KOPT-K1 (cell line): ENCODE results near the gene TTC28.

Source experiments
- H3K27ac ChIP-seq: fragments of 200-600 bp; sonication (generic); 2 replicates; pipeline ENCODE4 v1.5.1; 2016; ENCODE audit warnings: antibody characterized with exemption, mild to moderate bottlenecking, low read depth, low read length; ENCODE audit not compliant: poor library complexity, severe bottlenecking
- H3K36me3 ChIP-seq: fragments of 200-600 bp; sonication (generic); 2 replicates; pipeline ENCODE4 v1.5.1; 2017; ENCODE audit warnings: antibody characterized with exemption, mild to moderate bottlenecking, low read length, moderate library complexity; ENCODE audit not compliant: insufficient read depth
- H3K9me3 ChIP-seq: fragments of 200-600 bp; sonication (generic); 2 replicates; pipeline ENCODE4 v1.5.1; 2017; ENCODE audit warnings: antibody characterized with exemption, low read length, mild to moderate bottlenecking; ENCODE audit not compliant: insufficient read depth, poor library complexity, severe bottlenecking

The TTC28 gene

DNA sequence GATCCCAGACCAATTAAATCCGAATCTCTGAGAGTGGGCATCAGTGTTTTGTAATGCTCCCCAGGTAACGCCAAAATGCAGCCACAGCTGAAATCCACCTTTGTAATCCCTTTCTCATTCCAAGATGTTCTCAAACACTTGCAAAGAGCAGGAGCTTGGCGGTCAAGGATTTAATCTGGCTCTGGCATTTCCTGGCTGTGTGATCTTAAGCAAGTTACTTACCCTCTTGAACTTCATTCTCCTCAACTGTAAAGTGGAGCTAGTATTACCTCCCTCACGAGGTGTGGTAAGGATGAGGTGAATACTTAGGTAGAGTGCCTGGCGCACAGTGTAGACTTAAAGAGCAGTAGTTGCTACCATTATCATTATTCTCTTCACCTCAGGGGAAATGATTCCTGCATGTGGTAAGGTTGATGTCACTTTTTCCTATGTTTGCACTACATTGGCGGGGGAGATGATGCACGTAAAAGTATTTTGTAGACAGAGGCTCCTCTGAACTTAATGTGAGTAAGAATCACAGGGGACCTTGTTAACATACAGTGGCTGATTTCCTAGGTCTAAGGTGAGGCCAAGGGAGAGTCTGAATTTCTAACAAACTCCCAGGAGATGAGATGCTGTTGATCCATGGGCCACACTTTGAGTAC, 550.2 kb downstream of the TTC28 start:
- Histone ChIP-seq H3K36me3 (no peaks in the 10 kb centered on the region), H3K9me3 (no peaks in the 10 kb centered on the region), H3K27ac (no peak overlapping the region)

DNA sequence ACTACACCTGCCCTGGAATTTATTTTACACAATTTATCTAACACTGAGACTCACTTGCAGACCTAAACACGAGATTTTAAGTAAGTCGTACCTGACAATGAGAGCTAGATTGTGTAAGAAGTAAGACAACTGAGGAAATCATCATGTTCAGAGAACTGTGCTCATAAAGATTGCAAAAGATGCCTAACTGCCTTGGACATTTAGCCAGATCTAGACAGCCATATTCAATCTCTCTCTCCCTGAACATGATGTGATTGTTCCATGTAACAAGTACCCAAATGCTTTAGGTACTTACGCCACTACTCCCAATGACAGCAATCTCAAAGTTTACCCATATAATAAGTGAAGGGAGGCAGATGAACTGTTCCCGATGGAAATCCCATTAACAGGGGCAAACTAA, 550.8 kb downstream of the TTC28 start:
- no peak overlapping the region for H3K27ac ChIP-seq

DNA sequence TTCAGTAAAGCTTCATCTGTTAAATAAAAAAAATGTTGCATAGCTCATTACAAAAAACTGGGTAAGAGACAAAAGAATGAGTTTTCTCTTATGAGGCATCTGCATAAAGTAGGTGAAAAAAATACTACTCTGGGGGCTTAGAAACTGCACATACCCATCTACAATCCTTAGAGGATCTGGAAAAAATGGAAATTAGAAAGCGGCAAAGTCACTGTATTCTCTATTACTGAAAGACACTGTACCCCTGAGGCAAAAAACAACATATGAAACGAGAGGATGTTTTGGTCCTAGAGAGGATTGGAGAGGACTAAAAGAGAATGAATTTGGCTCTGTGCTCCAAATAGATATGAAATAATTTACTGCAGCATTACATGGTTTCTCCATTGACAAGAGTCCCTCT, 553.8 kb downstream of the TTC28 start:
- H3K9me3 ChIP-seq = no peaks in the 10 kb centered on the region
- H3K27ac ChIP-seq = no peak overlapping the region
- H3K36me3 ChIP-seq = no peaks in the 10 kb centered on the region

More for the DNA sequence above, 550.8 kb downstream of the TTC28 start:
- no peaks in the 10 kb centered on the region for H3K9me3 ChIP-seq
- no peaks in the 10 kb centered on the region for H3K36me3 ChIP-seq

DNA sequence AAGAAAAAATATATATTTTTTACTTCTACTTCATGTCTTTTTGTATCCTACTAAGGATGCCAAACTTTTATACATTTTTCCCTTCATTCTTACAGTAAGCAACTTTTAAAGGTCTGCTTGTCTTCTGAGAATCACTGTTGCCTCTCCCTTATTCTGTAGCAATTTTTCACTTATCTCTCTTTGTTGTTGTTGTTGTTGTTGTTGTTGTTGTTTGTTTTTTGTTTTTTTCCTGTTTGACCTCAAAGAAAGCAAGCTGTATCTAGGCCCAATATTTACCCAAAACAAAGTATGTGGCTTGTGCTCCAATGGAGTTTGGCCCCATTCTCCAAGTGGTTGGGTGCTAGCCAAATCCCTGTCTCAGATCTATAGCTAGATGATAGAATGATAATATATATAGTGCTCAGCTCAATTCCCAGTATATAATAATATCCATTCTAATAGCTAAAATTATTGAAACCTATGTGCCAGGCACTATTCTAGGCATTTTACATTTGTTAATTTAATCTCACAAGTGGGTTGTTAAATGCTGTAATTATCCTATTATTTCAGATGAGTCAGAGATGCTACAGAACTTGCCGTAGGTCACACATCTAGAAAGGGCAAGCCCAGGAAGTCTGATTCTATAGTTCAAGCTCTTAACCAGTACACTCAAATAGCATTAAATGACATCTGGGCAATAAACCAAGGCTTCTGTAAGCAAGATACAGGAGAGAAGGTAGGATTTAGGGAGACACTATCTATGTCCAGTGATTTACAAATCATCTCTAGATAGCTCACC, 555.5 kb downstream of the TTC28 start:
- Histone ChIP-seq H3K27ac (no peak overlapping the region), H3K36me3 (no peaks in the 10 kb centered on the region), H3K9me3 (no peaks in the 10 kb centered on the region)

DNA sequence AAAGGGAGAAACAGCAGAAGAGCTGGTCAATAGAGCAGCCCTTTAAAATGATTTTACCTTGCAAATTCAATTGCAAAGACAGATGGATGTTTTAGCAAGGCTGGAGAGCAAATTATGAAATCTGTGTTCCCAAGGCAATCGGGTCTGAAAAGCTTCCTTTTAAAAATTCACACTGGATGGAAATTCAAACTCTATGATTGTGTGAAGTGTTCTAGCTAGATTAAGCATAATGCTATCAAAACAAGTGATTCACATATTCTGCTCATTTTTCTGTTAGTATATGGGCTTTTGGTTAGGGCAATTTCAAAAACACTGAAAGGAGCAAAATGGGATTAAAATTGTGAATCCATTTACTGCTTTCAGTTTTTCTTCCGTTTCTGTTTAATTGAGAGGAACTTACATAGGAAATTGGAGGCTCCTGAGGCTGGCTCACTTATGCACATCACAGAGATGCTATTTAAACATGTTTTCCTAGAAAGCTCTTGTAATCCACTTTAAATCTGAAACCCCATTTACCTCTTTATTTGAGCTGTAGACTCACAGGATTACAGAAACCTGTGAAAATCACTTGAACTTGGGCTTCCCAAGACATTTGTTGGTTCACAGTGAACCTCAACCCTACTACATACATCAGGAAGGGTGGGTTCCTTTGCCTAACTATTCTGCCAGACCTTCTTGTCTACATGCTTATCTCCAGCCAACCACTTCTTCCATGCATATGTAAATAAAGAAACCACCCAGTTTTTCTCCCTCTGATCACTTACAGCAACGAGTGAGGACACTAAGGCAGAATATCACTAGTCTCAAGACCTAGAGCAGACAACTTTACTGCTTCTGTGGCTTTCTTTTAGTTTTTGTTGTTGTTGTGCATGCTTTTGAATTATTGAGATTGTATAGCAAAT, 558.7 kb downstream of the TTC28 start:
- Histone ChIP-seq H3K9me3 (no peaks in the 10 kb centered on the region), H3K27ac (no peak overlapping the region), H3K36me3 (no peaks in the 10 kb centered on the region)

DNA sequence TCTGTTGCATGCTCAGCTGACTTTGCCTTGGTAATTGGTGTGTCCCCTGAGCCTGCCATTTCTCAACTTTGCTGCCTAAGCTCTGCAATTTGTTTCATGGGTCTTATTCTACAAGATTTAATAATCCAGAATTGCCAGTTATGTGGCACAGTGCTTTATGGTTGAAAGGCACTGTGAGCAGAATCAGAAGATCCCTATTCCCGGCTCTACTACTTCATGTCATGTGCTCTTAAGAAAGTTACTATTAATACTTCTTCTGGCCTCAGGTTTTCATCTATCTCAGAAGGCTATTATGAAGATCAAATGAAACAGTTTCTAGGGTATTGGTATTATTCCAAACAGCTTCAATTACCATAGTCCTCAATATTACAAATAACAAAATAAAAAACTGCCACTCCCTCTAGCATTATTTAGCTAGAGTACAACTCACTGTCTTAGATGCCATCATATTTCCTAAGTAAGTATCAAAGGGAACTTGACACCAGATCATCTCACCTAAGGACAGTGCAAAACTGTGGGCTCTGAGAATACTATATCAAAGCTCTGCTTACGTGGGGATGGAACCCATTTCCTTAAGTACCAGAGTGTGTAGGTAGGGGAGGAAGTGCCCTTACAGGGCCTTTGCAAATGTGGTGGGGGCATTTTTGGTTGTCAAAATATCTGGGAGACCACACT, 560.5 kb downstream of the TTC28 start:
- Histone ChIP-seq H3K9me3 (no peaks in the 10 kb centered on the region), H3K27ac (no peak overlapping the region), H3K36me3 (no peaks in the 10 kb centered on the region)

DNA sequence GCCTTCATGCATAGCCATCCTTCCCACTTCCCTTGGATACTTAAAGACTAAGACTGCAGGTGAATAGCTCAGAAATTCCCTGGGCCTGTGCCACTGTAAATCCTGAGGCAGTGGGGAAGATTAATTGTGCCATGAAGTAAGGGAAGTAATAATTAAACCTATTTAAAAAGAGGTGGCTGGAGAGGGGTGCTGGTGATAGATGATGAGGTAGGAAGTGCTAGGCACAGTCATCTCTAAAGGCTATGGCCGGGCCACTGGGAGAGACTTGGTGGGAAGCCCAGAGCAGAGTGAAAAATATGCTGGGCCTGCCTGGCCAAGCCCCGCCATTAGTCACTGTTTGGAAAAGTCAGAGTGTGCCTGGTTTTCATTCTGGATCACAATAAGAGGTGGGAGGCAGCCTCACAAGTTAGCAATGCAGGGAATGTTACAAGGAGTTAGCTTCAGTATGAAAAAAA, 563.4 kb downstream of the TTC28 start:
- H3K36me3 ChIP-seq = no peaks in the 10 kb centered on the region
- no peaks in the 10 kb centered on the region for H3K9me3 ChIP-seq
- H3K27ac ChIP-seq = no peak overlapping the region

DNA sequence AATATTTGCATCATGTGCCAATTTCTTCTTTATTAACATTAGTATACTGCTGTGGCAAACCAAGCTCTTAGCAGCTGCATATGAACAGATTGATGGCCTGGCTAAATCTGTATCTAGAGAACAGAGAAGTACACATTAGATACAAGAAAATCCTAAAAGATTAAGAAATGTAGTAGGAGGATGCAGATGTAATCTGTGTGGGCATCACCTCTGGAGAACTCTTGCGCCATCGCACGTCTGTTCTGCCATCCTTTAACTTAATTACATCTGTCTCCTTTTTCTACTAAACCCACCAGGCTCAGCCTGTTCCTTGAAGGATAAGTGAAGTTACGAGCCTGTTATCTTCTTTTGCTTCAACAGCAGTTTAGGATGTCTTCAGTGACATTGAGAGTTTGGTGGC, 564.2 kb downstream of the TTC28 start:
- H3K9me3 ChIP-seq = no peaks in the 10 kb centered on the region
- no peaks in the 10 kb centered on the region for H3K36me3 ChIP-seq
- H3K27ac ChIP-seq = no peak overlapping the region

DNA sequence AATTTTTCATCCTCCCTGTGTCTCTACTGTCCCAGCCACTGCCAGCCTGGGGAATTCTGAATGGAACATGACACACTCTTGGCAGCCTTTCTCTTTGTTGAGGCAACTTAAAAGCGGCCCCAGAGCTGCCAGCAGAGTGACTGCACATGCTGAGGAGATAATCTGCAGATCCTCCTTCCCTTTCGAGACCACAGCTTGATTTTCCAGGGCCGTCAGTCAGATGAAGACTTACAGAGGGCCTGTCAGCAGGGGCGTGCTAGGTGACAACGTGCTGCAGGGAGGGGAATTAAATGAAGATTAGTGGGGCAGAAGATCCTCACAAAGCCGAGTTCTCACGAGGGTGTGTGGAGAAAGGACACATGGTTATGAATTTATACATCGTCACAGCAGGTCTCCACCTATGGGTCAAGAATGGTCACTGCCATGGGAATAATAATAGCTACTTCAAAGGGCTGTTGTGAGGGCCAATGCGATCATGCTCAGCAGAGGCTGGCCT, 567.0 kb downstream of the TTC28 start:
- Histone ChIP-seq H3K9me3 (no peaks in the 10 kb centered on the region), H3K27ac (no peak overlapping the region), H3K36me3 (no peaks in the 10 kb centered on the region)

DNA sequence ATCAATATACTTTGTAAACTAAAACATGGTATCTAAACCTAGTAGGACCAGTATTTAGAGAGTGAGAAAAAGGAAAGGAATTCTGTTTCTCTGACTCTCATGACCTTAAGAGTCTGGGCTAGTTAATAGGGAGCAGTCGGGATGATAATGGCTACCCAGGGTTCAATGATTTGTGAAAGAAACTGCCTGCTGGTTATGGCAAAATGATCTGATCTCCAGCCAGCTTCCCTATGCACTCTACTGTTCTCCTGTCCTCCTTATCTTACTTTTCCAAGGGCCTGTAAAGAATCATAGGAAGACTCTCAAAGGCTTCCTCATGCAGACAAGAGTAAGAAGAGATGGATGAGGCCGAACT, 567.5 kb downstream of the TTC28 start:
- H3K36me3 ChIP-seq = no peaks in the 10 kb centered on the region
- no peaks in the 10 kb centered on the region for H3K9me3 ChIP-seq
- H3K27ac ChIP-seq = no peak overlapping the region

DNA sequence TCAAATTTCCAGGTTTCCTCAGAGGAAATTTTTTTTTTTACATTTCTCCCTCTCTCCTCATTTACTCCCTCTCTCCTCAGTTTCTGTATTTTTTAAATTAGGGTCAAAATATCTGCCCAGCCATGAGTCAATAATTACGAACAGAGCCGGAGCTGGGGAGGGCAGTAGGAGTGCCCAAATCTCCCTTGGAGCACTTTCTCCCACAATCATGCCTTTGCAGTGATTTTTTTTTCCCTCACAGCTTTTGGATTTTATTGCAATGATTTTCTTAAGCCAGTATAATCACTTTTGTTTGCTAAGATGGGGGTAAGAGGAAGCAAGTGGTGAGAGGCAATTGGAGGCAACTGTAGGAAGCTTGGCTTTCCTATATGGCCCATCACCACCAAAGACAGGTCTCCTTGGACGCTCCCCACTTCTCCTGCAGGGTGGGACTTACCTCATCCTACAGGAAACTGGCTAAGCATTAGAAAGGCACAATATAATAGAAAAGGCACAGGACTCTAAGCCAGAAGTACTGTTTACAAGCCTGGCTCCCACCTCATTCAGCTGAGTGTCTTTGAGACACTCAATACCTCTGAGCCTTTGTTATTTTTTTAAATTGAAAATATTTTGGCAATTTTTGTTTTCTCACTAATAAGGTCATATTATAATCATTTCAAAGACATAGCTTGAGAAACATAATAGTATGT, 568.0 kb downstream of the TTC28 start:
- Histone ChIP-seq H3K9me3 (no peaks in the 10 kb centered on the region), H3K36me3 (no peaks in the 10 kb centered on the region), H3K27ac (no peak overlapping the region)

DNA sequence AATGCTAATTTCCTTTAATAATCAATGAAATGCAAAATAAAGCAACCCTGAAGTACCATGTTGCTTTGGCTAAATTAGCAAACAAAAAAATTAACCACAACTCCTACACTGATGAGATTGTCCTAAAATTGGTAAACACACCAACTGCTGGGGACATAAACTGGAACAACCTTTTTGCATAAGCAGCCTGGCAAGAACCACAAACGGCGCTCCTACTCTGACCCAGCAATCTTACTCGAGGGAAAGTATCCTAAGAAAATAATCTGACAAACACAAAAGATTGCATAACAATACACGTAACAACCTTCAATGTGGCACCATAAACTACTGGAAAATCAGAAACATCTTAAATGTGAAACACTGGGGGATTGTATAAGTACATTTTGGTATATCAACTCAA, 570.8 kb downstream of the TTC28 start:
- Histone ChIP-seq H3K9me3 (no peaks in the 10 kb centered on the region), H3K27ac (no peak overlapping the region), H3K36me3 (no peaks in the 10 kb centered on the region)

DNA sequence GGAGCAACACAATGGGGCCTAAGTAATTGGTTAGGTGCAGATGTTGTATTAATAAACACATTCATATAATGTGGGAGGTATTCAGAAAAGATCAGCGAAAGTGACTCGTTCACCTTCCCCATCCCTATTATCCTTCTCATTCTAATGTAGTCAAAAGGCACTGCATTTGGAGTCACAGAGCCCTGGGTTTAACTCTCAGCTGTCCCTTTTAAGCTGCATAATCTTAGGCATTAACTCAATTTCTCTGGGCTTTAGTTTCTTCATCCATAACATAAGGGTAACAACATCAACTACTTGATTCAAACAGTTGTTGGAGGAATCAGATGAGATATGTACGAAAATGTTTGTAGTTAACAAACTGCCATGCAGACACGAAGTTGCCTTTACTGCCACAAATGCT, 573.0 kb downstream of the TTC28 start:
- Histone ChIP-seq H3K27ac (no peak overlapping the region), H3K36me3 (no peaks in the 10 kb centered on the region), H3K9me3 (no peaks in the 10 kb centered on the region)

DNA sequence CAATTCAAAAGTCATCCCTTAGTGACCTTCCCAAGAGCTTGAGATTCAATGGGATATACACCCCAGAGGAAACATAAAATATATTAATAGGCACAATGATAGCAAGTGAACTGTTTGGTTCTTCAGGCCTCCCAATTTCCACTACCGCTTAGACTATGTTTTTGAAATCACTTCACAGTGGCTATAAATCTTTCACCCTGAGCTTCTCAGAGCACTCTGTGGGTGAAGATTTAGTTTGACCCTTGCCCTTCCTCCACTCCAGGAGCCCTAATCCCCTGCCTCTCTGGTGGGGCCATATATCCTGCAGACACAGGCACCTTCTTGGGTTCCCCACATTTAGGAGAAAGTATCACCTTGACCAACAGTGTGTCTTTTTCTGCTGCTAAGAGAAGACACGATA, 573.7 kb downstream of the TTC28 start:
- H3K9me3 ChIP-seq = no peaks in the 10 kb centered on the region
- no peaks in the 10 kb centered on the region for H3K36me3 ChIP-seq
- H3K27ac ChIP-seq = no peak overlapping the region
